ENCODE data around the gene DNTT. TPM values are rescaled to one million over a fixed set of nuclear protein-coding genes. Genes with fewer than 3 reads are reported as not detected.

Gene DNTT
- total RNA-seq, 1 donor, result not detected

GRCh38 chr10:96298362-96298761 is 5.9 kb upstream of the DNTT start:
- TF ChIP-seq CTCF (IDR thresholded peaks at IDR 0.05; ENCODE audit: extremely low read depth, low read depth, low read length), result no peak
- H4K20me1 ChIP-seq (ENCODE audit: insufficient read depth, low read length), result no peaks in the 10 kb centered on the region
- no peaks in the 10 kb centered on the region for H3K9me3 ChIP-seq (ENCODE audit: low read depth, low read length)
- DNase-seq (ENCODE audit: insufficient read length, low spot score, missing footprints), result no peak
- no peak overlapping the region for H3K4me2 ChIP-seq (ENCODE audit: insufficient read depth, low read length)
- no peak overlapping the region for H3K27ac ChIP-seq (ENCODE audit: low read depth, low read length)
- no peak overlapping the region for H2AFZ ChIP-seq (ENCODE audit: low read length)
- no peaks in the 10 kb centered on the region for H3K4me1 ChIP-seq (ENCODE audit: insufficient read depth, low read length)
- H3K36me3 ChIP-seq (ENCODE audit: insufficient read depth, low read length), result no peaks in the 10 kb centered on the region
- H3K79me2 ChIP-seq (ENCODE audit: insufficient read depth, low read length), result no peaks in the 10 kb centered on the region
- H3K4me3 ChIP-seq (ENCODE audit: insufficient read depth, low read length), result no peak overlapping the region
- H3K27me3 ChIP-seq (ENCODE audit: insufficient read depth, low read length), result peaks cover 2% of the 10 kb centered on the region

DNA sequence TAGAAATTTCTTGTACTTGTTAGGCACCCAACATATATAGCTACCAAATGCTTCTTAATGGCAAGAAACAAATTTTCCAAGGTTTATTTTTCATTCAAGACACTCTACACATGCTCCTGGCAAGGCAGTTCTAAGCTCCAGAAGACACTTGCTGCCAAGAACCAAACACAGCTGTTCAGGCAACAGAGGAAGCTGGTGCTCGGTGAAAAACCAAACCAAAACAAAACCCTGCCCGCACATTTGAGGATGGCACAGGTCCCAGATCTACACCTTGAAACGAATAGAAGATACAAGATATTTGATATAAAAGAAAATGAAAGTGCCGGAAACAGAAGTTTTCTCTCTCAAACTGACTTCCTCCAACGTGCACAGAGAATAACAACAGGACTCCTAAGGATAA is 4.9 kb upstream of the DNTT start:
- no peak overlapping the region for H3K4me3 ChIP-seq (ENCODE audit: insufficient read depth, low read length)
- H3K4me2 ChIP-seq (ENCODE audit: insufficient read depth, low read length), result no peak overlapping the region
- no peak overlapping the region for H3K27ac ChIP-seq (ENCODE audit: low read depth, low read length)
- no peaks in the 10 kb centered on the region for H3K36me3 ChIP-seq (ENCODE audit: insufficient read depth, low read length)
- peak; percentile 32 for DNase-seq (ENCODE audit: insufficient read length, low spot score, missing footprints)
- no peak for TF ChIP-seq CTCF (IDR thresholded peaks at IDR 0.05; ENCODE audit: extremely low read depth, low read depth, low read length)
- H3K4me1 ChIP-seq (ENCODE audit: insufficient read depth, low read length), result no peaks in the 10 kb centered on the region
- no peaks in the 10 kb centered on the region for H3K79me2 ChIP-seq (ENCODE audit: insufficient read depth, low read length)
- H3K9me3 ChIP-seq (ENCODE audit: low read depth, low read length), result no peaks in the 10 kb centered on the region
- H4K20me1 ChIP-seq (ENCODE audit: insufficient read depth, low read length), result no peaks in the 10 kb centered on the region
- no peak overlapping the region for H2AFZ ChIP-seq (ENCODE audit: low read length)
- peaks cover 2% of the 10 kb centered on the region for H3K27me3 ChIP-seq (ENCODE audit: insufficient read depth, low read length)

DNA sequence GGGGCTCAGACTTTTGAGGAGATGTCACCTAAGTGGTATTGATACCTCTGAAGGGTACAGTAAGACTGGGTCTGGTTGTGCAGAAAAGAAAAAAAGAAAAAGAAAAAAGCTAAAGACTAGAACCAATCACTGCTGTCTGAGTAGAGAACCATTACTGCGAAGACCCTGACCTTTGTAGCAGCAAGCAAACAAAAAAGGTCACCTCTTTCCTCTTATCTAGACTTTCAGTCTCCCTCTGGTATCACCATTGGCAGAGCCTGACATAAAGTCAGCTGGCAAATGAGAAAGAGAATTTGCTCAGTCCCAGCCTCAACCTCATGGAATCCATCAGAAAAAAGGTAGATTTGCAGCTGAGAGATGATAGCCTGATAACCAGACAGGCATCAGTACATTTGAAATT is 2.6 kb upstream of the DNTT start:
- no peak for DNase-seq (ENCODE audit: insufficient read length, low spot score, missing footprints)
- Histone ChIP-seq H2AFZ (ENCODE audit: low read length) (no peak overlapping the region), H3K4me2 (ENCODE audit: insufficient read depth, low read length) (no peak overlapping the region), H3K4me1 (ENCODE audit: insufficient read depth, low read length) (no peaks in the 10 kb centered on the region), H3K9me3 (ENCODE audit: low read depth, low read length) (no peaks in the 10 kb centered on the region), H3K79me2 (ENCODE audit: insufficient read depth, low read length) (no peaks in the 10 kb centered on the region), H3K36me3 (ENCODE audit: insufficient read depth, low read length) (no peaks in the 10 kb centered on the region), H4K20me1 (ENCODE audit: insufficient read depth, low read length) (no peaks in the 10 kb centered on the region), H3K4me3 (ENCODE audit: insufficient read depth, low read length) (no peak overlapping the region), H3K27ac (ENCODE audit: low read depth, low read length) (no peak overlapping the region), H3K27me3 (ENCODE audit: insufficient read depth, low read length) (peaks cover 2% of the 10 kb centered on the region)
- TF ChIP-seq CTCF (IDR thresholded peaks at IDR 0.05; ENCODE audit: extremely low read depth, low read depth, low read length), result no peak

DNA sequence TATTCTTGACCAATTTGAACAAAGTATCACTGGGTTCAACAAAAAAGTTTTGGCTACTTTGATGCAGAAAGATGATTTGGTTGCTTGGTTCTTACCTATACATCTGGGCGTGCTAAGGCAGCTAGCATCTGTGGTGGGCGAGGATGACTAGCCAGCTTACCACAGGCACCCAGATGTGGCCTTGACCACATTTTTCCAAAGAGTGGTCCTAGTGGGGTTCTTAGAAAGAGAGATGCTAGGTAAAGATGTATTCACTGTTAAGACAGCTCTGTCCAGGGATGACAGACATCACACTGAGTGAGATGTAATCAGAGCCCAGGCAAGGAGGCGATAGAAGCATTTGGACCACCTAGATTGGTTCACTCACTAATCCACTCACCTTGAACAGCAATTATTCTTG is 785 bp downstream of the DNTT start:
- Histone ChIP-seq H3K27ac (ENCODE audit: low read depth, low read length) (no peak overlapping the region), H3K4me2 (ENCODE audit: insufficient read depth, low read length) (no peak overlapping the region)
- no peak for TF ChIP-seq CTCF (IDR thresholded peaks at IDR 0.05; ENCODE audit: extremely low read depth, low read depth, low read length)

More for the DNA sequence above, 785 bp downstream of the DNTT start:
- H3K36me3 ChIP-seq (ENCODE audit: insufficient read depth, low read length), result no peaks in the 10 kb centered on the region
- no peak for DNase-seq (ENCODE audit: insufficient read length, low spot score, missing footprints)
- H3K27me3 ChIP-seq (ENCODE audit: insufficient read depth, low read length), result peaks cover 2% of the 10 kb centered on the region
- H3K4me1 ChIP-seq (ENCODE audit: insufficient read depth, low read length), result no peaks in the 10 kb centered on the region
- no peak overlapping the region for H2AFZ ChIP-seq (ENCODE audit: low read length)
- no peak overlapping the region for H3K4me3 ChIP-seq (ENCODE audit: insufficient read depth, low read length)
- no peaks in the 10 kb centered on the region for H4K20me1 ChIP-seq (ENCODE audit: insufficient read depth, low read length)
- H3K9me3 ChIP-seq (ENCODE audit: low read depth, low read length), result no peaks in the 10 kb centered on the region
- no peaks in the 10 kb centered on the region for H3K79me2 ChIP-seq (ENCODE audit: insufficient read depth, low read length)
